Measurements from ENCODE around the gene IFT74.
A peak's percentile ranks its signal among the peaks of the same experiment; 100 is the strongest.

The IFT74 gene

DNA sequence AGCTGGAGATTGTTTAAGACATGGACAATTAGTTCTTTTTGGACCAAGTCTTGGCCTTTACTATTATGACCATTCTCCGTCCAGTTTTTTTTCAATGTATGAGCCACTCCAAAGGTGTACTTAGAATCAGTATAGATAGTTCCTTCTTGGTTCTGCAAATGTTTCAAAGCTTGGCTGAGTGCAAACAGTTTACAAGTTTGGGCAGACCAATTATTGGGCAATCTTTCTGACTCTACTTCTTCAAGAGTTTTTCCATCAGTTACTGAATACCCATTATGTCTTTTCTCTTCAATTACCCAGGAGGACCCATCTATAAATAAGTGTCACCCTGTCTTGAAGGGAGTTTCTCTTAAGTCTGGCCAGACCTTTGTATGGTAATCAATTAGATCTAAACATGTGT is 15.5 kb downstream of the IFT74 start:
- TF ChIP-seq Cebpa-rat (IDR thresholded peaks at IDR 0.05), result no peak
- Histone ChIP-seq H4K20me1 (no peaks in the 10 kb centered on the region), H3K9ac (no peak overlapping the region), H3K9me3 (no peaks in the 10 kb centered on the region), H3K27me3 (no peaks in the 10 kb centered on the region), H3K4me1 (no peaks in the 10 kb centered on the region), H3K4me3 (no peak overlapping the region), H3K27ac (no peak overlapping the region), H3K36me3 (no peaks in the 10 kb centered on the region), H3K4me2 (no peak overlapping the region)

DNA sequence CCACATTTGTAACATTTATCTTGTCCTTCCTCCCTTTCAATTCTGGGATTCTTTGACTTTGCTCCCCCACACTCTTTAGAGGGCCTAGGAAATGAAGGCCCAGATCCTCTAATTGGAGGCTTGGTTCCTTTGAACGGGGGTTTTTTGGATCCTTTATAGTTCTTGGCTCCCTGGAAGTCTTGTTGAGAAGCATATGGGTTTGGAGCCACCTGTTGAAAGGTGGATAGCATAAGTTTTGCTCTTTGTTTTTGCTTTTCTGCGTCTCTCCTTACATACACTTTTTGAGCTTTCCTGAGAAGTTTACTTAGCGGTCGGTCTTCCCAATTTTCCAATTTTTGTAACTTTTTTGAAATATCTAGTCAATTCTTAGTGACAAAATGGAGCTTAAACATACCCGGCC is 17.8 kb downstream of the IFT74 start:
- no peak overlapping the region for H3K4me3 ChIP-seq
- H3K4me2 ChIP-seq, result no peak overlapping the region
- no peaks in the 10 kb centered on the region for H4K20me1 ChIP-seq
- H3K9ac ChIP-seq, result no peak overlapping the region
- H3K27ac ChIP-seq, result no peak overlapping the region
- no peaks in the 10 kb centered on the region for H3K9me3 ChIP-seq
- no peaks in the 10 kb centered on the region for H3K36me3 ChIP-seq
- TF ChIP-seq Cebpa-rat (IDR thresholded peaks at IDR 0.05), result no peak
- no peaks in the 10 kb centered on the region for H3K4me1 ChIP-seq
- H3K27me3 ChIP-seq, result no peaks in the 10 kb centered on the region

DNA sequence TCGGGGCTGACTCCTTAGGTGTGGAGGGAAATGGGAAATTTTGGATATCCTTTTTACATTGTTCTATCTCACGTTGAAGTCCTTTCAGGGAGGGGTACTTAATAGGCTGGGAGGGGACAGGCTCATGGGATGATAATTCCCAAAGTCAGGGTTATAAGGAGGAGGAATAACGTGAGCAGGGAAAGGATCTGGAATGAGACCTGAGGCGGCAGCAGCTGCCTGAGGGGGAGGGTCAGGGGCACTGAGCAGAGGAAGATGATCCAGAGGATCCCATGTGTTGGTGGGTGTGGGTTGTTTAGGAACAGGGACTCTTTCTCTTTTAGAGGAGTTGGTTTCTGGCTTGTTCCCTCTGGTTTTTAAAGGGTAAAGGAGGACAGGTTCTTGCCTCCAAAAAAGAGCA is 18.7 kb downstream of the IFT74 start:
- Histone ChIP-seq H3K9ac (no peak overlapping the region), H3K36me3 (no peaks in the 10 kb centered on the region), H4K20me1 (no peaks in the 10 kb centered on the region), H3K4me3 (no peak overlapping the region), H3K4me2 (no peak overlapping the region), H3K9me3 (no peaks in the 10 kb centered on the region), H3K4me1 (no peaks in the 10 kb centered on the region), H3K27ac (no peak overlapping the region), H3K27me3 (no peaks in the 10 kb centered on the region)
- TF ChIP-seq Cebpa-rat (IDR thresholded peaks at IDR 0.05), result no peak

DNA sequence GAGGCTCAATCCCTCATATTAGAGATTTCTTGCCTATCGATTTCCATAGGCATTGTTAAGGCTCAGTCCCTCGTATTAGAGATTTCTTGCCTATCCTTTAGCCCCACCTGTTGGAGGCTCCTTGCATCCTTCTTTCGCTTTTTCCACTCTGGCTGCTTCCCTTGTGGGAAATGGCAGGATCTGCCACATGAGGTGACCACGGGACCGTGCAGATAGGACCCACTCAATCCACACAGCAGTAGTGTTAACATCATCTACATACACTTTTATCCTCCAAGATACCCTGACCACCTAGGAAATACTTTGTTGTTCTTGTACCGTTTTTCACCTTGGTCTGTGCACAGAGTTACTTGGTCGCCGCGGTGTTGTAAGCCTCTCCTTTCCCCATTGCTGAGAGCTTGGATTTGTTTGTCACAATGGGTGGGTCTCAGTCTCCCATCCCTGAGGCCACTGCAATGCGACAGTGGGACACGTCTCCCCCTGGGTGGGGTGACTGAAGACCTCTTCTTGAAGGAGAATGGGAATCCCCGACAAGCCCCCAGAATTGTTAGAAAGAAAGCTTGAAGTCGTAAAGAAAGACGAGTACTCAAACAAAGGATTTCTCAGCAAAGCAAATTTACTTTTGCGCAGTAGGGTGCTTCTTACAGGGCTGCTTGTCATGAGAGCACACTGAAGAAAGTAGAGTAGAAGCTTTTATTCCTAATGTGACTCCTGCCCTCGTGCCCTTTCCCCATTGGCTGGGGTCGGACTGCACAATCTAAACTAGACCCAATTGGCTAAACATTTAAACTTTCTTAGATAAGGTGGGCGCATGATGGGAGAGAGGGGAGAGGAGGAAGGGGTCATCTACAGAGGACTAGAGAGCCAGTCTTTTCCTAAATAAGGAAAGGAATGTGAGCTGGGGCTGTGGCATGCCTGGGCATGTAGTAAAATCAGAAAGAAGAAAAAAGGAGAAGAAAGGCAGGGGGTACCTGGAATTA is 19.8 kb downstream of the IFT74 start:
- no peaks in the 10 kb centered on the region for H3K27me3 ChIP-seq
- H4K20me1 ChIP-seq, result no peaks in the 10 kb centered on the region
- no peak for TF ChIP-seq Cebpa-rat (IDR thresholded peaks at IDR 0.05)
- no peak overlapping the region for H3K27ac ChIP-seq
- H3K4me1 ChIP-seq, result no peaks in the 10 kb centered on the region
- no peak overlapping the region for H3K4me3 ChIP-seq
- H3K36me3 ChIP-seq, result no peaks in the 10 kb centered on the region
- H3K9me3 ChIP-seq, result no peaks in the 10 kb centered on the region
- H3K4me2 ChIP-seq, result no peak overlapping the region
- H3K9ac ChIP-seq, result no peak overlapping the region

DNA sequence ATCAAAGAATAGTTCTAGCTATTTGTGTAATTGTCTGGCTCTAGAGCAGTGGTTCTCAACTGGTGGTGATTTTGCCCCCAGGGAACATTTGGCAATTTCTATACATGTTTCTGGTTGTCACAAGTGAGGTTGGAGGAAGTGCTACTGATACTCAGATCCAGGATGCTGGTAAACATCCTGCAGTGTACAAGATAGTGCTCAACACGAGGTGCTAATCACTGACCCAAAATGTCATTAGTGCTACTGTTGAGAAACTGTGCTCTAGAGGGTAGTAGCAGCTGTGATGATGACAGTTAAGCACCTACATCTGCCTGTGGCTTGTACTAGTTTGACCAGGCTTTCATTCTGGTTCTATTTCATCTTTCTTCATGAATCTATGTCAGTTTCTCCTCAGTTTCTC is 27.1 kb downstream of the IFT74 start:
- no peak overlapping the region for H3K27ac ChIP-seq
- no peaks in the 10 kb centered on the region for H3K36me3 ChIP-seq
- H3K27me3 ChIP-seq, result no peaks in the 10 kb centered on the region
- TF ChIP-seq Cebpa-rat (IDR thresholded peaks at IDR 0.05), result no peak
- H3K9ac ChIP-seq, result no peak overlapping the region
- no peaks in the 10 kb centered on the region for H4K20me1 ChIP-seq
- H3K9me3 ChIP-seq, result no peaks in the 10 kb centered on the region
- H3K4me1 ChIP-seq, result peaks cover 13% of the 10 kb centered on the region
- H3K4me2 ChIP-seq, result peak overlapping the region; percentile 53
- no peak overlapping the region for H3K4me3 ChIP-seq

DNA sequence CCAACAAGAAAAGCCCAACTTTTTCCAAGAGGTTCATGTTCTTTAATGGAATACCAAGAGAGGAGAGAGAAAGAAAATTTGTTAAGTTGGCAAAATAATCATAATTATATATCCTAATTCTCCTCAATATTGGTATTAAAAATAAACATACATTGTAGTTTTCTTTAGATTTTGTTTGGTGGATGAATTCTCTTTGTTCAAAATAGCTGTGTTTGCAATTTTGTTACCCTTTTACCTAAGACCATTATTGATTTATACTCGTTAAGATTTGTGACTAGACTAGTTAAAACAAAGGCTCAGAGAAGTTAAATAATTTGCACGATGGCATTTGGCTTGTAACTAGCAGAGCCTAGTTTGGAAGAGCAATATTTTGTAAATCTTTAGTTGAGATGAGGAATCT is 39.6 kb downstream of the IFT74 start:
- Histone ChIP-seq H4K20me1 (no peaks in the 10 kb centered on the region), H3K36me3 (no peaks in the 10 kb centered on the region), H3K27ac (no peak overlapping the region), H3K4me2 (no peak overlapping the region), H3K4me3 (no peak overlapping the region), H3K9me3 (no peaks in the 10 kb centered on the region), H3K4me1 (no peaks in the 10 kb centered on the region), H3K27me3 (no peaks in the 10 kb centered on the region), H3K9ac (no peak overlapping the region)
- TF ChIP-seq Cebpa-rat (IDR thresholded peaks at IDR 0.05), result no peak

DNA sequence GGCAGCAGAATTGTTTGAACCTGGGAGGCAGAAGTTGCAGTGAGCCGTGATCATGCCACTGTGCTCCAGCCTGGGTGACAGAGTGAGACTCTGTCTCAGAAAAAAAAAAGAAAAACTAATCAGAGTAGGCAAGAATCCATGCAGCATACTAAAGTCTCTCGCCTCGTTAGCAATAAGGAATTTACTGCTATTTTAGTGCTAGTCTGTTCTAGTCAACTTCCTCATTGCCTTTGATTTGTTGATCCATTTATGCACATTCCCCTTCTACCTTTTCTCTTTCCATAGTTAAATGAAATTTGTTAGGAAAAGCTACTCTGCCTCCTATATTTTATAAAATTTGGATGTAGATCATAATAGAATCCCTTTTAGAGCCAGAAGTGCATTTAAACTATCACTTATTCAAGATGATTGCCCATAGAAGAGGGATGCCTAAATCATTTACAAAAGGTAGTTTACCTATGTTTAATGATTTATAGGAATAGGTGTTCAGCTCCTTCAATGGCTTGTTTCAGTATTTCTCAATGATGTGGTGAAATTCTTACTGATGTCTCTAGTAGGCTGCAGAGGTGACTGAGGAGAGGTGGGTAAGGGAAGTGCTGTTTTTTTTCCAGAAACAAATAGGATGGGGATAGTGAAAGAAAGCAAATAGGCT is 47.3 kb downstream of the IFT74 start:
- H3K9me3 ChIP-seq, result no peaks in the 10 kb centered on the region
- no peaks in the 10 kb centered on the region for H4K20me1 ChIP-seq
- no peak overlapping the region for H3K4me3 ChIP-seq
- H3K9ac ChIP-seq, result no peak overlapping the region
- no peak for TF ChIP-seq Cebpa-rat (IDR thresholded peaks at IDR 0.05)
- H3K4me1 ChIP-seq, result no peaks in the 10 kb centered on the region
- H3K36me3 ChIP-seq, result no peaks in the 10 kb centered on the region
- no peak overlapping the region for H3K4me2 ChIP-seq
- H3K27ac ChIP-seq, result no peak overlapping the region
- H3K27me3 ChIP-seq, result no peaks in the 10 kb centered on the region

DNA sequence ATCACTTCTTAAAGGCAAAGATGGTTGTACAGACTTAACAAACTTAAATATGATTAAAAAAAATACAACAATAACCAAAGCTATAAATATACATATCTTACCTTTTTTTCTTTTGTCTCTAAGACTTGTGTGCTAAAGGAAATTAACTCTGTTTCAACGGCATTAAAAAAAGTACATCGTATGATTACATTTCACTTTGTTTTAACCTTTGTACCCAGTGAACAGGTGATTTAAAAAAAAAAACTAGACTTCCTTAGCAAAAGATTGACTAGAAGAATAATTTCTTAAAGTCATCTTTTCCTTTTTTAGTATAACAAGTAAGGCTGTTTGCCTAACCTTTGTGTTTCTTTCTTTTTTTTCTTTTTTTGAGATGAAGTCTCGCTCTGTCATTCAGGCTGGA is 49.3 kb downstream of the IFT74 start, which contains the start of gene LRRC19:
LRRC19 (minus strand) TSS at position 182 of the 400 bp plus-strand sequence. CDS start 5,978 bp downstream, outside the sequence.
- Histone ChIP-seq H3K9ac (no peak within 1 kb of the TSS), H3K27ac (no peak within 1 kb of the TSS), H3K4me1 (no peaks in the 10 kb centered on the region), H3K27me3 (no peaks in the 10 kb centered on the region), H3K9me3 (no peaks in the 10 kb centered on the region), H4K20me1 (no peaks in the 10 kb centered on the region), H3K4me2 (no peak within 1 kb of the TSS), H3K4me3 (no peak within 1 kb of the TSS), H3K36me3 (no peaks in the 10 kb centered on the region)
- no peak for TF ChIP-seq Cebpa-rat (IDR thresholded peaks at IDR 0.05)

DNA sequence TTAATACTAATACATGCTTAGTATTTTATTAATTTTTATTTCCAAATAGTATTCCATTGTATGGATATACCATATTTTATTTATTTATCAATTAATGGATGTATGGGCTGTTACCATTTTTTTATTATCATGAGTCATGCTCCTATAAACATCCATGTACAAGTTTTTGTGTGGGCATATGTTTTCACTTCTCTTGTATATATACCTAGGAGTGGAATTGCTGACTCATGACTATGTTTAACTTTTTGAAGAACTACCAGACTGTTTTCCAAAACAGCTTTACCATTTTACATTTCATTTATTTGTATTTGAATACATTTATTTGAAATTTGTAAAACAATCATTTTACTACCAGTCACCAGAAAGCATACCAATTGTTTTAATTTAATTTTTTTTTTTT is 63.4 kb downstream of the IFT74 start:
- Histone ChIP-seq H3K9me3 (no peaks in the 10 kb centered on the region), H3K27me3 (no peaks in the 10 kb centered on the region)
- TF ChIP-seq Cebpa-rat (IDR thresholded peaks at IDR 0.05), result no peak

DNA sequence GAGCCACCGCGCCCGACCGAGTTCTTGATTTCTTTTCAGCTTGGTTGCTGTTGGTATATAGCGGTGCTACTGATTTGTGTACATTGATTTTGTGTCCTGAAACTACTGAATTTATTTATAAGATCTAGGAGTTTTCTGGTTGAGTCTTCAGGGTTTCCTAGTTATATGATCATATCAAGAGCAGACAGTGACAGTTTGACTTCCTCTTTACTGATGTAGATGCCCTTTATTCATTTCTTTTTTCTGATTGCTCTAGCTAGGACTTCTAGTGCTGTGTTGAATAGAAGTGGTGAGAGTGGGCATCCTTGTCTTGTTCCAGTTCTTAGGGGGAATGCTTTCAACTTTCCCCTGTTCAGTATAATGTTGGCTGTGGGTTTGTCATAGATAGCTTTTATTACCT is 66.7 kb downstream of the IFT74 start:
- H3K9me3 ChIP-seq, result no peaks in the 10 kb centered on the region
- H3K9ac ChIP-seq, result no peak overlapping the region
- H4K20me1 ChIP-seq, result no peaks in the 10 kb centered on the region
- no peak for TF ChIP-seq Cebpa-rat (IDR thresholded peaks at IDR 0.05)
- no peak overlapping the region for H3K4me3 ChIP-seq
- no peaks in the 10 kb centered on the region for H3K36me3 ChIP-seq
- no peaks in the 10 kb centered on the region for H3K27me3 ChIP-seq
- no peak overlapping the region for H3K27ac ChIP-seq
- no peak overlapping the region for H3K4me2 ChIP-seq
- H3K4me1 ChIP-seq, result no peaks in the 10 kb centered on the region

More for the DNA sequence above, 63.4 kb downstream of the IFT74 start:
- no peaks in the 10 kb centered on the region for H3K4me1 ChIP-seq
- no peaks in the 10 kb centered on the region for H4K20me1 ChIP-seq
- H3K36me3 ChIP-seq, result no peaks in the 10 kb centered on the region
- H3K27ac ChIP-seq, result no peak overlapping the region
- no peak overlapping the region for H3K4me3 ChIP-seq
- H3K9ac ChIP-seq, result no peak overlapping the region
- H3K4me2 ChIP-seq, result no peak overlapping the region
